Measurements from ENCODE around the gene SPATA12. TPM values are rescaled to one million over a fixed set of nuclear protein-coding genes. Genes with fewer than 3 reads are reported as not detected.

Gene SPATA12, protein sequence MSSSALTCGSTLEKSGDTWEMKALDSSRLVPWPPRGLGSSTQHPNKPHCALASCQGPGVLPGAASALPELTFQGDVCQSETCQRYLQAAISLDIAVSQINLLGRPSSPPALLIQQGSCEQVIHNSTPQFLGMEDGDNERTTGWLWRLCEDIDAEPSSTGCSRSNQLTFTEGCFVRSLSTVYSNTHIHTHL
- under 1 TPM in 8 of 12 donors, not detected in 4; 0.05 to 0.22 (median 0.12) TPM for polyA plus RNA-seq (ENCODE audit: insufficient read length in 12 of 12)
- long read RNA-seq, donor 1 = 0 reads
- long read RNA-seq, donor 2 = 0 reads
- long read RNA-seq, donor 3, partial matches to known transcripts = 7 of 7 reads
- long read RNA-seq, donor 3, other reads (novel, unspliced or antisense) = 0 of 7 reads
- long read RNA-seq, donor 4 = 0 reads
- long read RNA-seq, donor 5 = 0 reads
- long read RNA-seq, donor 6 = 0 reads
- long read RNA-seq, donor 7 = 0 reads
- long read RNA-seq, donor 8 = 0 reads
- long read RNA-seq, donor 9 = 0 reads
- long read RNA-seq, donor 10 = 0 reads
- long read RNA-seq, donor 11 = 0 reads

GRCh38 chr3:57060089-57060821 lies at the start of gene SPATA12:
SPATA12 (plus strand) TSS chr3:57060664; CDS start chr3:57073695, 13,031 bp downstream.
- DNase-seq = no peak

DNA sequence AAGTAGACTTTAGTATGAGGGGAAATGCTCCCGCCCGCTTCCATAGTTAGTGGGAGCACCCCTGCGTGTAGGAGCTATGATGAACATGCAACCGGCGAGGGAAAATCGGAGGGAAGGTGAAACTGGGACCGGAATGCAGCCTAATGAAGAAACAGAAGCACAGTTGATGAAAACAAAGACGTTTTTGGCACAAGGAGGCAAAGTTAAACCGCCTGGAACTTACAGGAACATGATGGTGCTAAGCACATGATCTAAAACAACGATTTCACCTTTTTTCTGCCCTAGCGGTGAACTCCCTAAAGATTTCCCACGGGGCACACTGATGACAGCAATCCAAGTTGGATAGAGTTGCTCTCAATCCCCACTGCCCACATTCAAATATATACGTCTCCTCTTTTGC lies 49.4 kb upstream of the SPATA12 start:
- no peak for DNase-seq

GRCh38 chr3:57012847-57013246 lies 47.6 kb upstream of the SPATA12 start:
- no peak for DNase-seq

GRCh38 chr3:57015350-57015729 lies 45.1 kb upstream of the SPATA12 start:
- no peak for DNase-seq

DNA sequence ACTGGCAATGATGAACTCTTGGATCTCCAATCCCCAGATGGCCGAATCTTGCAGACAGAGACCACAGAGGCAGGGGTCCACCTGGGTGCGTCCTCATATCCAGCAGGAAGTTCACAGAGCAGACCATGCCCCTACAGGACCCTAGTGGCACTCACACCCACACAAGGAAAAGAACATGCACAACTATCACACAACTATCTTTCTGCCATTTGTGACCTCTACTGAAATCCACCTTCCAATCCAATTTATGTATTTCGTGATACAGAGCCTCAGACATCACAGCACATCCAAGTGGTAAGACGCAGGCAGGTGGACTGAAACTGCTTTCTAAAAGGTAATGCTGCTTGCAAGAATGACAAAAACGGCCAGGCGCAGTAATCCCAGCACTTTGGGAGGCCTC lies 44.6 kb upstream of the SPATA12 start:
- DNase-seq = no peak

DNA sequence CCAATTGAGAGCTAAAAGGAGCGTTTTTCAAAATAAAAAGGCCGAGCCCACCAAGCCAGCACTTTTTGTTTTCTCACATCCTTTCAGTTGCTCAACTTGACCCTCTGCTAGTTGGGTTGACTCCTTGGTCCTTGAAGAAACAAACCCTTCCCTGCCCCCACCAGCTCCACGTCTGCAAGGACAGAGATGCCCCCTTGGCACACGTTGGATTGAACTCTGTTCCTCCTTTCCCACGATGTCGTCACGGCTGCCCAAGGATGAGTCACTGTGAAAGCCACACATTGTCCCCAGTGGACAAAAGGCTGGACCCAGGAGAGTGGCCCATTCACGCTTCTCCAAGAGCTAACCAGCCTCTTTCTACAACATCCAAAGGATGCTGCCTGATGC lies 43.0 kb upstream of the SPATA12 start:
- DNase-seq = no peak

DNA sequence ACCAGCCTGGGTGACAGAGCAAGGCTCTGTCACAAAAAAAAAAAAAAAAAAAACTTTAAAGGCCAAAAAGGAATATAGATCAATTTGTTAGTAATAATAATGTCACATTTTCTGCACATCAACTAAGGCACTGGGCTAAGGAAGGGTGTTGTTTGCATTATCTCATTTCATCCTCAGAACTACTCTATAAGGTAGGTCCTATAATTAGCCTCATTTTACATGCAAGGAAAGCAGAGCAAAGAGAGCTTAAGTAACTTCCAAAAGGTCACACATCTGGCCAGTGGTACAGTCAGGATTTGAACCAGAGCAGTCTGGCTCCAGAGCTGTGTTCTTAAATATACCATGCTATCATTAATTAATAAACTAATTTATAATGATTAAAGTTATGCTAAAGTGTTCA lies 42.2 kb upstream of the SPATA12 start:
- DNase-seq = no peak

- no peak for DNase-seq
These were observed 41.4 kb upstream of the SPATA12 start for GRCh38 chr3:57019057-57019456.

DNA sequence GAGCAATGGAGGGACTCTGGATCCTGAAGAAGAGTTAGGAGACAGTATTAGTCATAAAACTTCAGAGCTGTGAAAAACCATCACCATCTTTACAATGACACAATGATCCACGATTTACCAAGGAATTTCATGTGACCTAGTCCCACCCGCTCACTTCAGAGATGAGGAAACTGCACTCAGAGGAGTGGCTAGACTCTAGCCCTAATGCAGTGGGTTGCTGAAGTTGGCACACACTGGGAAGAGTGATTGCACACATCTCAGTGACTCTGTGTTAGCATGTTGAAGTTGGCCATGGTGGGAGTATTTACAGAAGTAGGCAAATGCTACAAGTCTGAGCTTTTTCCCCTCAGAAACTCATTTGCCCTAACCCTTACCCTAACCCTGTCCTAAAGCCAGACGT lies 35.2 kb upstream of the SPATA12 start:
- DNase-seq = no peak

DNA sequence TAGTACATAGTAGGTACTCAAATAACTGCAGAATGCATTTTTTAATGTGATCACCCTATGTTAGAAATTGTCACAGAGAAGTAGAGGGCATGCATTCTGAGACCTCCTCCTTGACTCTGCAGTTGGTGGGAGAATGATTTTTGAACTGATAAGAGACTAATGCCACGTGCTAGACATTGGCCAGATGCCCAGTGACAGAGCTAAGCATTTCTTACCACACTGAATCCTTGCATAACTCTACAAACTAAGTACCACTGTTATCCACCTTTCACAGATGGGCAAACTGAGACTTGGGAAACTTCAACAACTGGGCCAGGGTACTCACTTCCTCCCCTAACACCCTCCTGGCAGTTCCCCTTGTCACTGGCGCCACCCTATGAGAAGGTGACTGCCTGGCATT lies 33.5 kb upstream of the SPATA12 start:
- DNase-seq = no peak

DNA sequence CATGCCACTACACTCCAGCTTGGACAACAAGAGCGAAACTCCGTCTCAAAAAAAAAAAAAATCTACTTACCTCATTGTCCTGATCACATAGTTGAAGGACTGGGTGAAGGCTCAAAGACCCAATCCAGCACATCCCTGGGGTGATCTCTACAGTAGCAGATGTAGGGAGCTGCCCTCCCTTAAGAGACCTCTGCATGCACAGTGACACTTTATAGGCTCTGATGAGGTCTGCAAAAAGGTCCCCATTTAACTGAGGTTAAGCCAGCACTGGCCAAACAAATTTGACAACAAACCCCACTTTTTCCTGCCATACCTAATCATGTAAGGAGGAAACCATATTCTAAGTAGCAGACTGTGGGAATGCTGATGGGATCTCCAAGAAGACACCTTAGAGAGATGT lies 31.1 kb upstream of the SPATA12 start:
- no peak for DNase-seq

DNA sequence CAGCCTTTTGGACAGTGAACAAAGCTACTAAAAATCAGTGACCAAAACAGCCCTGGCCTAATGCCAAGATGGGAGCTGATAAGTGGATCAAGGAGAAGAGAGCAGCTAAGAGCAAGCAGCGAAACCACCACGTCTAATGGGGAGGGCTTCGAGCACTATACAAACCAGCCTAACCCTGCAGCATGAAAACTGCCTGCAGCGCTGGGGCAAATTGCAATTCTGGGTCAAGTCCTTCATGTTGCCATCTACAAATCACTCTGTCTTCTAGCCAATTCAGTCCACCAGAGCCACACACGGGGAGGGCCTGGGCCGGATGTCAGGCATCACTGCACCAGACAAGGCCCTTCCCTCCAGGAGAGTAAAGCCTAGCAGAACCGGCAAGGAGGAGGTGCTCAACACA lies 30.5 kb upstream of the SPATA12 start:
- no peak for DNase-seq

- no peak for DNase-seq
These were observed 29.7 kb upstream of the SPATA12 start for GRCh38 chr3:57030721-57031120.

DNA sequence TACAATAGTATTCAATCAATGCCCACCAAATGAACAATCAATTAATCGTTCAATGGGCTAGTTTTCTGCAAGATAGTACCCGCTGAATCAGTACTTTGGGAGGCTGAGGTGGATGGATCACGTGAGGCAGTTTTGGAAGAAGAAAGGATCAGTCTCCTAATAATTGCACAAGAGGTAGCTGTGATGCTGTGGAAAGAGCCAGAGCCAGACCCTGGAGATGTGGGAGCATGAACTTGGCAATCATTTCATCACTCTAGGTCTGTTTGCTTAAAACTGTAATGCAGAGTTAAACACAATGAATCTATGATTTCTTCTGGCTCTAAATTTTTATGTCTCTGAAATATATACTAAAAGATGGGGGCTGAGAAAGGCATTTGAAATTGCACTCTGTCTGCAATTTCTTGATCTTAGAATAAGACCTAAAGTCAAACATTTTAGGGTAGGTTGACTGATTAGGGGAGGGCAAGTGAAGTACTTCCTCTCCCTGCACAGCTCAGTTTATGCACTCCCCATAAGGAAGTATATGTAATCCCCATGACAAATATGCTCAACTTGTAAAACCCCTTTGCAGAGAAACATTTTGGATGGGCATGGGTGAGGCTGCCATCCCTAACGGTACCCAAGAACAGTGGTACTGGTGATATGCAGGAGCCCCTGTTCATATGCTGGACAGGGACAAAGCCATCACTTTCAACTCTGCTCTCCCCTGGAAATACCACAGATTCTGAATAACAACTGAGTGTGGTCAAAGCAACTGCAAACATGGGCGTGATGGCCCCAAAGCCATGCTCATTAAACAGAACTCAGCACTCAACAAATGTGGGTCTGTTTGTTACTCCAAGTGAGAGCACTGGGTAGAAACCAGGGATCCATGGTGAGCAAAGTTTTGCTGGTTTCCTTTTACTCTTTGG lies 28.6 kb upstream of the SPATA12 start:
- no peak for DNase-seq

GRCh38 chr3:57036952-57037351 lies 23.5 kb upstream of the SPATA12 start:
- DNase-seq = no peak

GRCh38 chr3:57038466-57039164 lies 21.8 kb upstream of the SPATA12 start:
- DNase-seq = no peak

GRCh38 chr3:57041674-57042073 lies 18.8 kb upstream of the SPATA12 start:
- DNase-seq = no peak

- no peak for DNase-seq
These were observed 16.9 kb upstream of the SPATA12 start for GRCh38 chr3:57043518-57043917.

DNA sequence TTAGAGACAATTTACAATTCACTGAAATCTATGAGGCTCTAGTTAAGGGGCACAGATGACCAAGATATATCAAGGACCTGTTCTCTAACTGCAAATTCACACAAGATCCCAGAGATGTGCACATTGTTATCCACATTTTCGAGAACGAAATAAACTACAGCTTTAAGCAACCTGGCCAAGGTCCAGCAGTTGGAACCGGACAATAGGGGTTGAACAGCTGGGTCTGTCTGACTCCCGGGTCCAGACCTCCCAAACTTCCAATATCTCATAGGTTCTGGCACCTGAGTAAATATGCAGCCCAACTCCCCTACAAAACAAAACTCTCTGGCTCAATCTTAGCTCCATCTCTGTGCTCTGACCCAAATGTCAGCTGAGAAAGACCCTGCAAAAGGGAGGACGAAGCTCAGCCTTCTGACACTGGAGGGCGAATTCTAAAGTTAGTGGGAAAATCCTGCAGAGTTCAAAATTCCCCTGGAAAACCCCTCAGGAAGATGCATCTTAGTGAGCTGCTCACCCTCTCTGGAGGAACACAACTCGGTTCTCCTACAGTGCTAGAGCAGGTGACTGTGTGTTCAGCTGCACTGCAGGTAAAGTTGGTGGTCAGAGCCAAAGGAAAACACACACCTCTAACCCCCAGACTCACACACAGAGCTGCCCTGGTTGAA lies 14.2 kb upstream of the SPATA12 start:
- peak; percentile 82 for DNase-seq

DNA sequence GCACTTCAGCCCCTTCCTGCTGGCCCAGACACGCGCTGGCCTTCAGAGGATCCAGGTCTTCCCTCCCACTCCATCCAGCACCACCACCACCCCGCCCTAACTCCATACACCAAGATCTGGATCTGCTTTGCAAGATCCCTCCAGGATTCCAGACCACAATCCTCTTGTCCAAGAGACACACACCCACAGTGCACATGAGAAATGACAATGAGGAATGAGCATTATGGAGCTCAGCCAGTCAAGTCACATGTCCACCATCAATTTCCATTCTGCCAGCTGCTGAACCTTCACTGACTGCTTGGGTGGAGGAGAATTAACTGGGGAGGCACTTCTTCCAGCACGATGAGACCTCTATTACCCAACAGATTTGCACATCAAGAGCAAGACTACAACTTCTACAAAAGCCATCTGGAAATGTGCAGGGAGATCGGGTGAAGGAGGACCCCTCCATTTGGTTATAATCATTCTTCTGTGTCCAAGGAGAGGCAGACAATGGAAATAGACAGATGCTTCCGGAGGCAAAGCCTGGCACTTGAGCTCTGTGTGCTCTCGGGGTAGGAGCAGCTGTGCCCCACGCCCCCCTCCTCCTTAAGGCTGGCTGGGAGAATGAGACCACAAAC lies 12.3 kb upstream of the SPATA12 start:
- peak; percentile 87 for DNase-seq
